ENCODE results near the gene SLC15A5. TPM values are rescaled to one million over a fixed set of nuclear protein-coding genes. Genes with fewer than 3 reads are reported as not detected.

Gene SLC15A5
- polyA plus RNA-seq, 1 of the 3 experiments (the other 2 are of a cell fraction), result not detected

GRCh38 chr12:16168078-16168477, 109.4 kb downstream of the SLC15A5 start:
- no peaks in the 10 kb centered on the region for H3K9me3 ChIP-seq
- WGBS (ENCODE audit: low lambda C conversion rate), result 21% methylated on average over 3 of the region's 3 CpGs
- H3K4me2 ChIP-seq, result no peak overlapping the region
- no peaks in the 10 kb centered on the region for H3K9me2 ChIP-seq
- ChIA-PET CTCF (interaction anchor here (1.1 kb wide), 1 partner anchor 1824 kb away, joined by 3 read pairs; no protein-coding TSS in a partner anchor), POLR2A (no interaction called here)
- H3K4me1 ChIP-seq (ENCODE audit: control insufficient read depth in 1 of 2, insufficient read depth in 2 of 2, low read depth in 1 of 2, low read length in 1 of 2), result no peaks in the 10 kb centered on the region; a peak in 1 of 4 replicates
- no peaks in the 10 kb centered on the region for H3K27me3 ChIP-seq (ENCODE audit: insufficient read depth)
- no peaks in the 10 kb centered on the region for H3K36me3 ChIP-seq (replicated peaks in 1 of 2; ENCODE audit: control insufficient read depth in 1 of 2, insufficient read depth in 2 of 2, low read length in 1 of 2)
- H3K79me2 ChIP-seq (ENCODE audit: insufficient read depth), result no peaks in the 10 kb centered on the region
- no peak overlapping the region for H3K27ac ChIP-seq (ENCODE audit: low read depth in 2 of 2, low read length in 1 of 2)
- no peak for DNase-seq
- H3K4me3 ChIP-seq (ENCODE audit: low read depth in 2 of 2, low read length in 1 of 2), result no peak overlapping the region
- TF ChIP-seq RXRA (IDR thresholded peaks at IDR 0.05; ENCODE audit: borderline replicate concordance, low read depth) (no peak), SIN3A (IDR thresholded peaks at IDR 0.05; ENCODE audit: borderline replicate concordance, low read depth, low read length) (no peak), TEAD4 (IDR thresholded peaks at IDR 0.05; ENCODE audit: borderline replicate concordance, insufficient read depth) (no peak), REST (IDR thresholded peaks at IDR 0.05; ENCODE audit: low read depth, low read length) (no peak), MAX (IDR thresholded peaks at IDR 0.05; ENCODE audit: low read depth) (no peak), MEF2A (IDR thresholded peaks at IDR 0.05; ENCODE audit: borderline replicate concordance, low read depth) (no peak), FOXJ3 (CRISPR knock-in tag; IDR thresholded peaks at IDR 0.05) (no peak), TAF1 (IDR thresholded peaks at IDR 0.05; ENCODE audit: borderline replicate concordance, low read depth, low read length) (no peak), PBX3 (IDR thresholded peaks at IDR 0.05) (no peak), NRF1 (IDR thresholded peaks at IDR 0.05; ENCODE audit: low read depth, low read length) (no peak), FOSL2 (IDR thresholded peaks at IDR 0.05; ENCODE audit: borderline replicate concordance, low read depth) (no peak), ZBTB33 (IDR thresholded peaks at IDR 0.05; ENCODE audit: borderline replicate concordance, low read depth) (no peak), EP300 (IDR thresholded peaks at IDR 0.05; ENCODE audit: borderline replicate concordance in 1 of 2, low read depth in 1 of 2, low read length in 1 of 2) (no peak)
- no peak overlapping the region for H3K9ac ChIP-seq
- no peaks in the 10 kb centered on the region for H4K20me1 ChIP-seq (ENCODE audit: insufficient read depth)
- no peaks in the 10 kb centered on the region for H3F3A ChIP-seq (replicated peaks; ENCODE audit: insufficient read depth)
- H2AFZ ChIP-seq (ENCODE audit: low read depth), result no peak overlapping the region
